Measurements from ENCODE around the gene ARID3A.

DNA sequence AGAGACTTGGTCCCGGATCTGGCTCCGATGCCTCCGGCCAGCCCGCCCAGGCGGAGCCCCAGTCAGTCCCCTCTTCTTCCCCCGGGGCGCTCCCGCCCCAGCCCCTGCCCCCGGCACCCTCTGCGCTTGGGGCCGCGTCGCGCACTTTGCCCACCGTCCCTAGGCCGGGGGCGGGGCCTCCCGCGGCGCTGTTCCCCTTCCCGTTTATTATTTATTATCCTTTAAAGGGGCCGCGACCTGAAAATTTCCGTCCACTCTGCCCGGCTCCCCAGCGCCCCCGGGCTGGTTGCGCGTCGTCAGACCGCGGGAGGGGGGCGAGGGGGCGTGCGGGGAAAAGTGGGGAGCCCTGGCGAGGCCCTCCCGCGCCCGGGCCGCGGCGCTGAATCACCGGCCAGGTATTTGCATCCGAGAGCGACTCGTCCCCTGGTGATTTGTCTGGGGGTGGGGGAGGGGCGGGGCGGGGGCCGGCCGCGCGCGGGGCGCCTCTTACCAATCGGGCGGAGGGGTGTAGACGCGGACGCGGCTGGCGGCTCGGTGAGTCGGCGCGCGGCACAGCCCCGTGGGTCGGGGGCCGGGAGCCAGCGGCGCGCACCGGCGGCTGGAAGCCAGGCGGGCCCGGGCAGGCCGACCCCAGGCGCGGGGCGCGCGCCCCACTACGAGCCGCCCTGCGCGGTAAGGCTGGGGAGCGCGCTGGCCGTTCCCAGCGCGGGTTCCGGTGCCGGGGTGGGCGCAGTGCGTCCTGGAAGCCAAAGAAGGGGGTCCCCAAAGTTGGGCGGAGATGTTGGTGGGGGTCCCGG is at the start of gene ARID3A:
- TF ChIP-seq, protein P1, sequence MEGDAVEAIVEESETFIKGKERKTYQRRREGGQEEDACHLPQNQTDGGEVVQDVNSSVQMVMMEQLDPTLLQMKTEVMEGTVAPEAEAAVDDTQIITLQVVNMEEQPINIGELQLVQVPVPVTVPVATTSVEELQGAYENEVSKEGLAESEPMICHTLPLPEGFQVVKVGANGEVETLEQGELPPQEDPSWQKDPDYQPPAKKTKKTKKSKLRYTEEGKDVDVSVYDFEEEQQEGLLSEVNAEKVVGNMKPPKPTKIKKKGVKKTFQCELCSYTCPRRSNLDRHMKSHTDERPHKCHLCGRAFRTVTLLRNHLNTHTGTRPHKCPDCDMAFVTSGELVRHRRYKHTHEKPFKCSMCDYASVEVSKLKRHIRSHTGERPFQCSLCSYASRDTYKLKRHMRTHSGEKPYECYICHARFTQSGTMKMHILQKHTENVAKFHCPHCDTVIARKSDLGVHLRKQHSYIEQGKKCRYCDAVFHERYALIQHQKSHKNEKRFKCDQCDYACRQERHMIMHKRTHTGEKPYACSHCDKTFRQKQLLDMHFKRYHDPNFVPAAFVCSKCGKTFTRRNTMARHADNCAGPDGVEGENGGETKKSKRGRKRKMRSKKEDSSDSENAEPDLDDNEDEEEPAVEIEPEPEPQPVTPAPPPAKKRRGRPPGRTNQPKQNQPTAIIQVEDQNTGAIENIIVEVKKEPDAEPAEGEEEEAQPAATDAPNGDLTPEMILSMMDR (conservative IDR thresholded peaks at IDR 0.05; ENCODE audit: low read length): no peak
- TF ChIP-seq EZH2phosphoT487 (IDR thresholded peaks at IDR 0.05; ENCODE audit: borderline replicate concordance): no peak

Measured in Loucy (cell line).